Measurements from ENCODE around the gene ST7. TPM values are rescaled to one million over a fixed set of nuclear protein-coding genes. Genes with fewer than 3 reads are reported as not detected.

Gene ST7
- total and polyA plus RNA-seq, 2 of the 8 experiments (the other 6 are each of a cell fraction or from before 2014, with no cell fraction given) = 16.3 to 18.0 TPM

- TF ChIP-seq EGR1 (IDR thresholded peaks at IDR 0.05; ENCODE audit: borderline replicate concordance, low read depth, low read length) = no peak
- no peak for TF ChIP-seq TAF1 (IDR thresholded peaks at IDR 0.05; ENCODE audit: low read depth, low read length)
- TF ChIP-seq CBX8 (IDR thresholded peaks at IDR 0.05; ENCODE audit: borderline replicate concordance, low read depth, low read length) = no peak
- TF ChIP-seq BACH1 (IDR thresholded peaks at IDR 0.05; ENCODE audit: low read length) = no peak
- H3K79me1 ChIP-seq (ENCODE audit: low read depth, low read length) = no peaks in the 10 kb centered on the region; the same call in 1 of the 2 replicates
- CTCF ChIA-PET (ENCODE audit: partially characterized antibody) = interaction anchor here (0.6 to 1.5 kb wide), 3 partner anchors 9 to 56 kb away, joined by 3 to 6 read pairs (median 3); no protein-coding TSS in a partner anchor
- H3K14ac ChIP-seq (ENCODE audit: insufficient read length) = no peak overlapping the region
- H3K4ac ChIP-seq (replicated peaks; ENCODE audit: insufficient read length, low read depth, low read length) = no peak overlapping the region
- WGBS, 2 experiments (ENCODE audit: extremely low coverage in 1 of 2, insufficient coverage in 1 of 2, insufficient read length in 1 of 2, insufficient replicate concordance in 2 of 2, low coverage in 1 of 2, low lambda C conversion rate in 2 of 2, missing lambda C conversion rate in 1 of 2) = 94% methylated on average over 2 of the region's 2 CpGs; no CpG with 5 or more reads in 1 of the 2 experiments
- no peak overlapping the region for H2BK120ac ChIP-seq (replicated peaks; ENCODE audit: low read depth, low read length)
- H2BK15ac ChIP-seq (ENCODE audit: low read length) = no peak overlapping the region
- H4K91ac ChIP-seq (replicated peaks; ENCODE audit: insufficient read length, low read length) = no peak overlapping the region
- H3K36me3 ChIP-seq (ENCODE audit: control insufficient read depth in 2 of 4, insufficient read depth in 4 of 4, low read length in 3 of 4) = no peaks in the 10 kb centered on the region
- DNase-seq (ENCODE audit: low read depth in 1 of 2, low spot score in 2 of 2) (no peak), FAIRE-seq (no peak)
- H2BK5ac ChIP-seq (ENCODE audit: low read depth, low read length) = no peak overlapping the region
- no peak overlapping the region for H4K5ac ChIP-seq (ENCODE audit: insufficient read length, low read depth, low read length)
- no peak overlapping the region for H3K18ac ChIP-seq (ENCODE audit: extremely low read depth, low read length)
- no peak overlapping the region for H2AFZ ChIP-seq (ENCODE audit: low read length)
- no peak overlapping the region for H3K27ac ChIP-seq (ENCODE audit: low read depth, low read length)
- H4K8ac ChIP-seq (ENCODE audit: extremely low read depth, insufficient read depth, low read length) = no peak overlapping the region
- no peaks in the 10 kb centered on the region for H3K23me2 ChIP-seq (ENCODE audit: low read depth, low read length)
- H3K27me3 ChIP-seq (replicated peaks in 1 of 4; ENCODE audit: control insufficient read depth in 3 of 4, extremely low read depth in 1 of 4, insufficient read depth in 3 of 4, low read length in 3 of 4) = no peaks in the 10 kb centered on the region
- H3K9me3 ChIP-seq (ENCODE audit: insufficient read depth in 2 of 2, low read depth in 1 of 2, low read length in 1 of 2) = peaks cover 0 to 4% of the 10 kb centered on the region in 2 experiments; a peak in 1 of 4 replicates
- no peaks in the 10 kb centered on the region for H3K79me2 ChIP-seq (ENCODE audit: control insufficient read depth in 1 of 2, insufficient read depth in 2 of 2, low read length in 2 of 2)
- no peaks in the 10 kb centered on the region for H4K20me1 ChIP-seq (replicated peaks in 1 of 2; ENCODE audit: control insufficient read depth in 1 of 2, insufficient read depth in 2 of 2, low read length in 2 of 2)
- H3K4me3 ChIP-seq (ENCODE audit: extremely low read depth in 1 of 4, insufficient read depth in 2 of 4, low read depth in 3 of 4, low read length in 4 of 4) = no peak overlapping the region
- H3K4me1 ChIP-seq (replicated peaks in 1 of 4; ENCODE audit: control insufficient read depth in 3 of 4, insufficient read depth in 4 of 4, low read length in 3 of 4) = no peaks in the 10 kb centered on the region
- no peak overlapping the region for H3K56ac ChIP-seq (replicated peaks; ENCODE audit: insufficient read length, low read depth, low read length)
- no peak overlapping the region for H2AK5ac ChIP-seq (ENCODE audit: low read depth, low read length)
- no peak overlapping the region for H3K23ac ChIP-seq (ENCODE audit: insufficient read length)
- no peak overlapping the region for H2BK20ac ChIP-seq (ENCODE audit: low read length)
- POLR2A ChIA-PET (ENCODE audit: partially characterized antibody) = no interaction called here
- H3K9ac ChIP-seq (replicated peaks in 1 of 4; ENCODE audit: extremely low read depth in 1 of 4, low read depth in 3 of 4, low read length in 3 of 4) = no peak overlapping the region
- no peak overlapping the region for H3K4me2 ChIP-seq (ENCODE audit: insufficient read depth in 1 of 2, low read depth in 2 of 2, low read length in 2 of 2)
- H2BK12ac ChIP-seq (ENCODE audit: low read depth, low read length) = no peak overlapping the region
Observed at GRCh38 chr7:117044664-117045063, 91.4 kb downstream of the ST7 start.

Measured in H1 (cell line).